NB4 (cell line): ENCODE measurements around the gene FUT7.

Source experiments
- DNase-seq: peaks from one replicate; pipeline ENCODE4 v3.0.0; 2010; ENCODE audit warnings: low read depth
- H3K4me3 ChIP-seq: one replicate; pipeline ENCODE4 v1.5.1; 2011; ENCODE audit warnings: mild to moderate bottlenecking, low read depth, low read length, moderate library complexity
- CTCF ChIP-seq: IDR thresholded peaks from one replicate; pipeline ENCODE4 v1.5.1; 2012; ENCODE audit warnings: low read depth, low read length
- MAX ChIP-seq: IDR thresholded peaks from 2 replicates; pipeline ENCODE4 v1.6.1; 2011; ENCODE audit warnings: low read depth, low read length
- MYC ChIP-seq: IDR thresholded peaks from 2 replicates; pipeline ENCODE4 v1.6.1; 2011; ENCODE audit warnings: low read depth, low read length
- POLR2A ChIP-seq: IDR thresholded peaks from 2 replicates; pipeline ENCODE4 v1.6.1; 2011; ENCODE audit warnings: mild to moderate bottlenecking; ENCODE audit not compliant: insufficient read length; ENCODE audit errors: extremely low read depth

FUT7 gene

GRCh38 chr9:137021568-137021978 lies 10.3 kb downstream of the FUT7 start:
- no peak for DNase-seq
- H3K4me3 ChIP-seq: no peak overlapping the region
- TF ChIP-seq MYC (no peak), CTCF (no peak), POLR2A (no peak), MAX (no peak)

- no peak for DNase-seq
- no peak overlapping the region for H3K4me3 ChIP-seq
- TF ChIP-seq MYC: no peak
- no peak for TF ChIP-seq MAX
- TF ChIP-seq POLR2A: no peak
- no peak for TF ChIP-seq CTCF
These were observed 10.9 kb downstream of the FUT7 start for GRCh38 chr9:137020771-137021567.

- H3K4me3 ChIP-seq: no peak overlapping the region
- no peak for DNase-seq
- TF ChIP-seq CTCF: no peak
- TF ChIP-seq MAX: no peak
- no peak for TF ChIP-seq POLR2A
- no peak for TF ChIP-seq MYC
These were observed 11.8 kb downstream of the FUT7 start for GRCh38 chr9:137019891-137020683.

GRCh38 chr9:137018761-137019559 lies 12.9 kb downstream of the FUT7 start:
- no peak for DNase-seq
- TF ChIP-seq CTCF (no peak), MYC (no peak), POLR2A (no peak), MAX (no peak)
- H3K4me3 ChIP-seq: no peak overlapping the region

- no peak overlapping the region for H3K4me3 ChIP-seq
- TF ChIP-seq MAX (no peak), MYC (no peak), CTCF (no peak), POLR2A (no peak)
- no peak for DNase-seq
These were observed 13.9 kb downstream of the FUT7 start for GRCh38 chr9:137017791-137018497.
